Smooth muscle cell (in vitro differentiated cells): ENCODE measurements around the gene RNF144A. TPM values are rescaled to one million over a fixed set of nuclear protein-coding genes. Genes with fewer than 3 reads are reported as not detected.

Source experiments
- DNase-seq: peaks from one replicate; lab custom pipeline; 2025; ENCODE audit not compliant: unreplicated experiment; lab: John Stamatoyannopoulos, UW
- H2AFZ ChIP-seq: fragments of 200-600 bp; sonication (generic); 2 replicates; pipeline ENCODE4 v1.6.0; 2016; ENCODE audit warnings: antibody characterized with exemption, low read depth, mild to moderate bottlenecking
- H3F3A ChIP-seq: fragments of 200-600 bp; sonication (generic); 2 replicates; pipeline ENCODE4 v1.6.0; 2017; ENCODE audit warnings: antibody characterized with exemption, low read depth
- H3K27ac ChIP-seq: fragments of 200-600 bp; sonication (generic); 2 replicates; pipeline ENCODE4 v1.5.1; 2016; ENCODE audit warnings: low read depth, mild to moderate bottlenecking
- H3K27me3 ChIP-seq: fragments of 200-600 bp; sonication (generic); 2 replicates; pipeline ENCODE4 v1.6.1; 2016; ENCODE audit warnings: low read depth, mild to moderate bottlenecking
- H3K36me3 ChIP-seq: fragments of 200-600 bp; sonication (generic); 2 replicates; pipeline ENCODE4 v1.5.1; 2016; ENCODE audit warnings: low read depth
- H3K4me1 ChIP-seq: fragments of 200-600 bp; sonication (generic); 2 replicates; pipeline ENCODE4 v1.5.1; 2016; ENCODE audit warnings: low read depth
- H3K4me2 ChIP-seq: fragments of 200-600 bp; sonication (generic); 2 replicates; pipeline ENCODE4 v1.6.0; 2016; ENCODE audit warnings: mild to moderate bottlenecking
- H3K4me3 ChIP-seq: fragments of 200-600 bp; sonication (generic); 2 replicates; pipeline ENCODE4 v1.5.1; 2016; ENCODE audit warnings: mild to moderate bottlenecking
- H3K79me2 ChIP-seq: fragments of 200-600 bp; sonication (generic); 2 replicates; pipeline ENCODE4 v1.6.0; 2016; ENCODE audit warnings: low read depth, mild to moderate bottlenecking
- H3K9ac ChIP-seq: fragments of 200-600 bp; sonication (generic); 2 replicates; pipeline ENCODE4 v1.6.0; 2016; ENCODE audit warnings: low read depth
- H3K9me3 ChIP-seq: fragments of 200-600 bp; sonication (generic); replicated peaks from 2 replicates; pipeline ENCODE4 v1.5.1; 2016; ENCODE audit warnings: low read depth
- H4K20me1 ChIP-seq: fragments of 200-600 bp; sonication (generic); 2 replicates; pipeline ENCODE4 v1.6.0; 2016; ENCODE audit warnings: low read depth
- CTCF ChIP-seq: fragments of 200-600 bp; sonication (generic); IDR thresholded peaks from 2 replicates; pipeline ENCODE4 v1.5.1; 2017; ENCODE audit warnings: borderline replicate concordance, mild to moderate bottlenecking, antibody characterized with exemption; ENCODE audit not compliant: insufficient read depth, poor library complexity, severe bottlenecking
- WGBS: methylation state at CpG from one replicate; pipeline ENCODE4 v1.1.7; 2016; ENCODE audit warnings: low lambda C conversion rate; 5-methylcytosine and 5-hydroxymethylcytosine counted together
- polyA plus RNA-seq: library from polyadenylated mRNA; unstranded; fragments of >200 nt; fragmentation: Nextera tagmentation; extraction: Ambion mirVana; gene quantifications from 2 replicates; pipeline ENCODE4 v1.2.1, GENCODE V29; 2016
- total RNA-seq: library from RNA; depleted of rRNA; stranded (reverse); fragments of >200 nt; gene quantifications from 2 replicates; pipeline ENCODE4 v1.2.3, GENCODE V29; 2014

The RNF144A gene
- total and polyA plus RNA-seq, 2 experiments from 2014 or later = 10.0 to 23.3 TPM

- Histone ChIP-seq H3K4me2 (no peak overlapping the region), H3K27me3 (no peaks in the 10 kb centered on the region), H3K4me3 (no peak overlapping the region), H3K9ac (no peak overlapping the region), H2AFZ (no peak overlapping the region), H3K4me1 (no peaks in the 10 kb centered on the region), H3F3A (no peaks in the 10 kb centered on the region), H3K27ac (no peak overlapping the region), H3K9me3 (no peaks in the 10 kb centered on the region), H3K79me2 (no peaks in the 10 kb centered on the region), H4K20me1 (no peaks in the 10 kb centered on the region), H3K36me3 (no peaks in the 10 kb centered on the region)
- TF ChIP-seq CTCF = no peak
- DNase-seq = no peak
- 96% methylated on average over 3 of the region's 3 CpGs for WGBS
Observed at GRCh38 chr2:7061921-7062320, 144.7 kb downstream of the RNF144A start.

GRCh38 chr2:7063789-7064188 is 146.6 kb downstream of the RNF144A start:
- no peak for TF ChIP-seq CTCF
- no peak overlapping the region for H3K4me2 ChIP-seq
- no peaks in the 10 kb centered on the region for H3K9me3 ChIP-seq
- no peak overlapping the region for H2AFZ ChIP-seq
- H3K27me3 ChIP-seq = no peaks in the 10 kb centered on the region
- H4K20me1 ChIP-seq = no peaks in the 10 kb centered on the region
- 66% methylated on average over 3 of the region's 3 CpGs for WGBS
- no peak for DNase-seq
- H3K4me1 ChIP-seq = no peaks in the 10 kb centered on the region
- no peak overlapping the region for H3K27ac ChIP-seq
- H3K4me3 ChIP-seq = no peak overlapping the region
- no peak overlapping the region for H3K9ac ChIP-seq
- H3K36me3 ChIP-seq = no peaks in the 10 kb centered on the region
- no peaks in the 10 kb centered on the region for H3F3A ChIP-seq
- H3K79me2 ChIP-seq = no peaks in the 10 kb centered on the region

- no peaks in the 10 kb centered on the region for H3K4me1 ChIP-seq
- H3K9me3 ChIP-seq = no peaks in the 10 kb centered on the region
- H3K27me3 ChIP-seq = no peaks in the 10 kb centered on the region
- H2AFZ ChIP-seq = no peak overlapping the region
- no peaks in the 10 kb centered on the region for H3K36me3 ChIP-seq
- TF ChIP-seq CTCF = no peak
- no peaks in the 10 kb centered on the region for H3K79me2 ChIP-seq
- no peak overlapping the region for H3K27ac ChIP-seq
- no peaks in the 10 kb centered on the region for H4K20me1 ChIP-seq
- no peak overlapping the region for H3K9ac ChIP-seq
- 95% methylated on average over 5 of the region's 5 CpGs for WGBS
- no peaks in the 10 kb centered on the region for H3F3A ChIP-seq
- H3K4me3 ChIP-seq = no peak overlapping the region
- H3K4me2 ChIP-seq = no peak overlapping the region
- DNase-seq = no peak
Observed at GRCh38 chr2:7068457-7068856, 151.2 kb downstream of the RNF144A start.

GRCh38 chr2:7070483-7070882 is 153.3 kb downstream of the RNF144A start:
- Histone ChIP-seq H3K27ac (no peak overlapping the region), H3K9ac (no peak overlapping the region), H3K4me2 (no peak overlapping the region), H2AFZ (no peak overlapping the region), H3F3A (no peaks in the 10 kb centered on the region), H3K4me3 (no peak overlapping the region), H3K36me3 (no peaks in the 10 kb centered on the region), H3K9me3 (no peaks in the 10 kb centered on the region), H4K20me1 (no peaks in the 10 kb centered on the region), H3K79me2 (no peaks in the 10 kb centered on the region), H3K4me1 (no peaks in the 10 kb centered on the region), H3K27me3 (no peaks in the 10 kb centered on the region)
- DNase-seq = no peak
- over 99% methylated on average over 5 of the region's 5 CpGs for WGBS
- TF ChIP-seq CTCF = no peak
